GM23248 (cell line): ENCODE data around the gene ZNF28. TPM values are rescaled to one million over a fixed set of nuclear protein-coding genes. Genes with fewer than 3 reads are reported as not detected.
"Not testable (repeated sequence)": the region's sequence is repeated elsewhere in the genome, so short reads cannot be mapped to it uniquely, and the experiment has no call there.

ENCODE experiments used
- DNase-seq: peaks from one replicate; pipeline ENCODE4 v3.0.0-alpha.2; 2015
- H2AFZ ChIP-seq: fragments of 200-600 bp; sonication (generic); 2 replicates; pipeline ENCODE4 v1.6.1; 2016; ENCODE audit warnings: antibody characterized with exemption
- H3F3A ChIP-seq: fragments of 200-600 bp; sonication (generic); 2 replicates; pipeline ENCODE4 v1.6.1; 2016; ENCODE audit warnings: mild to moderate bottlenecking, antibody characterized with exemption, mixed run types; ENCODE audit not compliant: insufficient read depth
- H3K27ac ChIP-seq: fragments of 200-600 bp; sonication (generic); 2 replicates; pipeline ENCODE4 v1.5.1; 2016; ENCODE audit warnings: mild to moderate bottlenecking
- H3K27me3 ChIP-seq: fragments of 200-600 bp; sonication (generic); replicated peaks from 2 replicates; pipeline ENCODE4 v1.6.1; 2016; ENCODE audit warnings: mild to moderate bottlenecking; ENCODE audit not compliant: insufficient read depth
- H3K36me3 ChIP-seq: fragments of 200-600 bp; sonication (generic); 2 replicates; pipeline ENCODE4 v1.6.1; 2016; ENCODE audit warnings: low read depth, mild to moderate bottlenecking
- H3K4me1 ChIP-seq: fragments of 200-600 bp; sonication (generic); 2 replicates; pipeline ENCODE4 v1.6.1; 2016; ENCODE audit warnings: mild to moderate bottlenecking; ENCODE audit not compliant: insufficient read depth
- H3K4me2 ChIP-seq: fragments of 200-600 bp; sonication (generic); one replicate; pipeline ENCODE4 v1.6.1; 2016; ENCODE audit warnings: mild to moderate bottlenecking; ENCODE audit not compliant: unreplicated experiment
- H3K4me3 ChIP-seq: fragments of 200-600 bp; sonication (generic); 2 replicates; pipeline ENCODE4 v1.5.1; 2016; ENCODE audit warnings: mild to moderate bottlenecking
- H3K79me2 ChIP-seq: fragments of 200-600 bp; sonication (generic); 2 replicates; pipeline ENCODE4 v1.6.1; 2016; ENCODE audit warnings: mild to moderate bottlenecking; ENCODE audit not compliant: insufficient read depth
- H3K9ac ChIP-seq: fragments of 200-600 bp; sonication (generic); 2 replicates; pipeline ENCODE4 v1.6.1; 2016; ENCODE audit warnings: mild to moderate bottlenecking
- H3K9me2 ChIP-seq: fragments of 200-600 bp; sonication (generic); 2 replicates; pipeline ENCODE4 v1.6.1; 2016; ENCODE audit warnings: mixed run types, mild to moderate bottlenecking, moderate library complexity; ENCODE audit not compliant: insufficient read depth
- H3K9me3 ChIP-seq: fragments of 200-600 bp; sonication (generic); one replicate; pipeline ENCODE4 v1.6.1; 2017; ENCODE audit warnings: low read depth
- H4K20me1 ChIP-seq: fragments of 200-600 bp; sonication (generic); 2 replicates; pipeline ENCODE4 v1.6.0; 2016; ENCODE audit not compliant: insufficient read depth
- EZH2 ChIP-seq: fragments of 200-600 bp; sonication (generic); IDR thresholded peaks from 2 replicates; pipeline ENCODE4 v1.6.1; 2018; ENCODE audit warnings: antibody characterized with exemption, mild to moderate bottlenecking; ENCODE audit not compliant: insufficient read depth, poor library complexity, severe bottlenecking
- EZH2phosphoT487 ChIP-seq: fragments of 200-600 bp; sonication (generic); IDR thresholded peaks from 2 replicates; pipeline ENCODE4 v1.6.1; 2018; ENCODE audit warnings: antibody characterized with exemption, moderate library complexity, mild to moderate bottlenecking, low read depth; ENCODE audit not compliant: insufficient read depth
- WGBS, 2 experiments: methylation state at CpG; one replicate each; pipeline ENCODE4 v1.1.6; 2015 to 2017; ENCODE audit warnings: low lambda C conversion rate in 2 of 2, low coverage in 1 of 2; ENCODE audit errors: missing lambda C conversion rate in 2 of 2; 5-methylcytosine and 5-hydroxymethylcytosine counted together
- in situ Hi-C: fragments of 300-500 bp; cut with MboI; formaldehyde crosslinking; loops from 2 replicates; pipeline ENCODE4 v1.15.0; 2020
- polyA plus RNA-seq: library from polyadenylated mRNA; unstranded; fragments of >200 nt; fragmentation: Nextera tagmentation; extraction: Ambion mirVana; gene quantifications from 2 replicates; pipeline ENCODE4 v1.2.1, GENCODE V29; 2016
- total RNA-seq: library from RNA; depleted of rRNA; stranded (reverse); fragments of >200 nt; shearing (Covaris generic); gene quantifications from 2 replicates; pipeline ENCODE4 v1.2.3, GENCODE V29; 2014

ZNF28 gene
- total and polyA plus RNA-seq, 2 experiments from 2014 or later = 12.9 to 13.4 TPM

- in situ Hi-C loops = not testable (repeated sequence)
Observed at GRCh38 chr19:52834289-52834688, 12.9 kb upstream of the ZNF28 start.

GRCh38 chr19:52833541-52833940, 12.1 kb upstream of the ZNF28 start:
- WGBS, 2 experiments = 49 to 65% methylated on average over 5 of the region's 5 CpGs

More at GRCh38 chr19:52834289-52834688, 12.9 kb upstream of the ZNF28 start:
- not testable (repeated sequence) for DNase-seq, H3K4me2 ChIP-seq, H3K27ac ChIP-seq, H2AFZ ChIP-seq, H3F3A ChIP-seq, H3K4me1 ChIP-seq, H3K27me3 ChIP-seq, H4K20me1 ChIP-seq, H3K4me3 ChIP-seq, H3K36me3 ChIP-seq, H3K9me3 ChIP-seq, H3K79me2 ChIP-seq, H3K9ac ChIP-seq, H3K9me2 ChIP-seq
- 44 to 60% methylated on average over 1 of the region's 1 CpG for WGBS, 2 experiments

GRCh38 chr19:52829866-52830265, 8.4 kb upstream of the ZNF28 start:
- H3K9me2 ChIP-seq, H3K36me3 ChIP-seq, H3K4me1 ChIP-seq, H3K27ac ChIP-seq, in situ Hi-C loops, H3K9me3 ChIP-seq, H3K79me2 ChIP-seq, H3K4me3 ChIP-seq, H3F3A ChIP-seq, H2AFZ ChIP-seq, DNase-seq, H4K20me1 ChIP-seq, H3K27me3 ChIP-seq, H3K9ac ChIP-seq, H3K4me2 ChIP-seq: not testable (repeated sequence)
- WGBS, 2 experiments = 69 to 74% methylated on average over 7 of the region's 7 CpGs

More at GRCh38 chr19:52833541-52833940, 12.1 kb upstream of the ZNF28 start:
- H4K20me1 ChIP-seq, DNase-seq, H3K9me2 ChIP-seq, H3K4me1 ChIP-seq, H3K4me2 ChIP-seq, H3K27ac ChIP-seq, H2AFZ ChIP-seq, H3F3A ChIP-seq, in situ Hi-C loops, H3K27me3 ChIP-seq, H3K79me2 ChIP-seq, H3K9ac ChIP-seq, H3K36me3 ChIP-seq, H3K4me3 ChIP-seq, H3K9me3 ChIP-seq: not testable (repeated sequence)

- Histone ChIP-seq H3K4me3 (no peak overlapping the region), H3K27me3 (no peaks in the 10 kb centered on the region), H3K9me3 (no peaks in the 10 kb centered on the region), H3K4me1 (no peaks in the 10 kb centered on the region), H3F3A (no peaks in the 10 kb centered on the region), H3K36me3 (no peaks in the 10 kb centered on the region), H3K27ac (no peak overlapping the region), H2AFZ (no peak overlapping the region), H3K79me2 (peaks cover 4% of the 10 kb centered on the region; the same call in 1 of the 2 replicates), H4K20me1 (no peaks in the 10 kb centered on the region), H3K9ac (no peak overlapping the region), H3K4me2 (no peak overlapping the region), H3K9me2 (no peaks in the 10 kb centered on the region)
- WGBS, 2 experiments = 72 to 75% methylated on average over 5 of the region's 5 CpGs
- no peak for DNase-seq
- no peak for TF ChIP-seq EZH2
- no peak for TF ChIP-seq EZH2phosphoT487
- in situ Hi-C loops = no loop called here
Observed at GRCh38 chr19:52825765-52826164, 4.3 kb upstream of the ZNF28 start.

- Histone ChIP-seq H3K4me3 (no peak overlapping the region), H3K4me1 (no peaks in the 10 kb centered on the region), H3K9me2 (no peaks in the 10 kb centered on the region), H3K79me2 (peaks cover 9% of the 10 kb centered on the region), H3K9ac (no peak overlapping the region), H3K9me3 (no peaks in the 10 kb centered on the region), H3F3A (no peaks in the 10 kb centered on the region), H2AFZ (no peak overlapping the region), H4K20me1 (no peaks in the 10 kb centered on the region), H3K36me3 (no peaks in the 10 kb centered on the region), H3K27me3 (no peaks in the 10 kb centered on the region), H3K27ac (no peak overlapping the region), H3K4me2 (no peak overlapping the region)
- 74 to 78% methylated on average over 12 of the region's 12 CpGs for WGBS, 2 experiments
- TF ChIP-seq EZH2phosphoT487 (no peak), EZH2 (no peak)
- DNase-seq = no peak
- in situ Hi-C loops = no loop called here
Observed at GRCh38 chr19:52823676-52824075, 2.2 kb upstream of the ZNF28 start.

- H3K79me2 ChIP-seq, H3K27me3 ChIP-seq, H4K20me1 ChIP-seq, H3K4me1 ChIP-seq, H3K36me3 ChIP-seq, H3K9me3 ChIP-seq, H3F3A ChIP-seq, H3K9me2 ChIP-seq, in situ Hi-C loops: not testable (repeated sequence)
- Histone ChIP-seq H3K4me2 (peak overlapping the region; percentile 95), H3K9ac (peak overlapping the region; percentile 77), H2AFZ (peak overlapping the region; percentile 85), H3K27ac (peak overlapping the region; percentile 8; the same call in 1 of the 2 replicates), H3K4me3 (peak overlapping the region; percentile 79)
- WGBS, 2 experiments = 9 to 12% methylated on average over 15 to 19 of the region's 19 CpGs
- DNase-seq = peak; percentile 63
Observed at GRCh38 chr19:52820472-52821203, 795 bp downstream of the ZNF28 start.
